Ishikawa (cell line): ENCODE data around the gene BLM.

Experiments
- CEBPB ChIP-seq: IDR thresholded peaks from 2 replicates; pipeline ENCODE4 v1.6.1; 2012
- CREB1 ChIP-seq: IDR thresholded peaks from 2 replicates; pipeline ENCODE4 v1.6.1; 2012; ENCODE audit warnings: low read depth
- EGR1 ChIP-seq: IDR thresholded peaks from 2 replicates; pipeline ENCODE4 v1.6.1; 2012
- EP300 ChIP-seq: IDR thresholded peaks from 2 replicates; pipeline ENCODE4 v1.6.1; 2012; ENCODE audit warnings: borderline replicate concordance
- FOXM1 ChIP-seq: IDR thresholded peaks from 2 replicates; pipeline ENCODE4 v1.6.1; 2012; ENCODE audit warnings: low read depth, borderline replicate concordance
- NFIC ChIP-seq: IDR thresholded peaks from 2 replicates; pipeline ENCODE4 v1.6.1; 2012
- RAD21 ChIP-seq: IDR thresholded peaks from 2 replicates; pipeline ENCODE4 v1.6.1; 2012; ENCODE audit warnings: low read depth
- TAF1 ChIP-seq: IDR thresholded peaks from 2 replicates; pipeline ENCODE4 v1.6.1; 2012; ENCODE audit warnings: low read depth, mild to moderate bottlenecking
- TCF12 ChIP-seq: IDR thresholded peaks from 2 replicates; pipeline ENCODE4 v1.6.1; 2012; ENCODE audit warnings: low read depth
- TEAD4 ChIP-seq: IDR thresholded peaks from 2 replicates; pipeline ENCODE4 v1.6.1; 2012
- YY1 ChIP-seq: IDR thresholded peaks from 2 replicates; pipeline ENCODE4 v1.6.1; 2012; ENCODE audit warnings: low read depth
- ZBTB7A ChIP-seq: IDR thresholded peaks from 2 replicates; pipeline ENCODE4 v1.6.1; 2012; ENCODE audit warnings: low read depth
- TF ChIP-seq, protein P1 (sequence below): IDR thresholded peaks from 2 replicates; pipeline ENCODE4 v1.6.1; 2012
- TF ChIP-seq, protein P2 (sequence below): IDR thresholded peaks from 2 replicates; pipeline ENCODE4 v1.6.1; 2012
- TF ChIP-seq, protein P3 (sequence below): IDR thresholded peaks from 2 replicates; pipeline ENCODE4 v1.6.1; 2012; ENCODE audit warnings: low read depth, mild to moderate bottlenecking

The BLM gene

DNA sequence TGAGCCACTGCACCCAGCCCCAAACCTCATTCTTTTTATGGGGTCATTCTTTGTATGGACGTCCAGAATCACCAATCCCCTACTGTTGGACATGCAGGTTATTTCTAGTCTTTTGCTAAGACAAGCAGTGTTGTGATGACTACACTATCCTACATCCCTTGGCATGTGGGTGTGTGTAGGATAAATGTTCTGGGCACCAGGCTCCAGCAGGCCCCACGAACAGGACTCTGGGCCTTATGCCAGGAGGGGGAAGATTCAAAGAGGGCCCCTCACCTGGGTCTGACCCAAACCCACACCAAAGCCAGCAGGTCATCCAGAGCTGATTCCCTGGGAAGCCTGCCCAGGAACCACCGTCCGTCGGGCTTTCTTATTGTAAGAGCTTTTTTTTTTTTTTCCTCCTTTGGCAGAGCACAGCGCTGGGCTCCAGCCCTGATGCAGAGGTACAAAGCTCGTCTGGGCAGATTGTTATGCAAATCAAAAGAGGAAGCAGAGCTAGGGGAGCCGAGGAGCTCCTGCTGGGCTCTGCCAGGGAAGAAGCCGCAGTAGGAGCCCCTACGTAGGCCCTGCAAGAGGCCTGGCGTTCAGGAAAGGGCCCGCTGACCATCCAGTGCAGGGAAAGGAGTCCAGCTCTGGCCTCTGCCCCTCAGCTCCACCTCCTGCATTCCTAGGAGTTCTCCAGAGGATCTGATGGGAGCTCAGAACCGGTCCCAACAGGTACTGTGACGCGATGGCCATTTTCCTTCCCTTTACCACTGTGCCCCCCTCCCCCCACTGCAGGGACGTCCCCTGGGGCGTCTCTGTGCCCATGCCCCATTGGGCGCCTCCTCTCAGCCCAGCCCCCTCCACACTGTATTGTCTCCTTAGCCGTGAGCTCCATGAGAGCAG is 122.3 kb downstream of the BLM start:
- 0 out of 2 replicates have a peak, but pooled peaks have one; percentile 15 for TF ChIP-seq NFIC
- no peak for TF ChIP-seq EP300

DNA sequence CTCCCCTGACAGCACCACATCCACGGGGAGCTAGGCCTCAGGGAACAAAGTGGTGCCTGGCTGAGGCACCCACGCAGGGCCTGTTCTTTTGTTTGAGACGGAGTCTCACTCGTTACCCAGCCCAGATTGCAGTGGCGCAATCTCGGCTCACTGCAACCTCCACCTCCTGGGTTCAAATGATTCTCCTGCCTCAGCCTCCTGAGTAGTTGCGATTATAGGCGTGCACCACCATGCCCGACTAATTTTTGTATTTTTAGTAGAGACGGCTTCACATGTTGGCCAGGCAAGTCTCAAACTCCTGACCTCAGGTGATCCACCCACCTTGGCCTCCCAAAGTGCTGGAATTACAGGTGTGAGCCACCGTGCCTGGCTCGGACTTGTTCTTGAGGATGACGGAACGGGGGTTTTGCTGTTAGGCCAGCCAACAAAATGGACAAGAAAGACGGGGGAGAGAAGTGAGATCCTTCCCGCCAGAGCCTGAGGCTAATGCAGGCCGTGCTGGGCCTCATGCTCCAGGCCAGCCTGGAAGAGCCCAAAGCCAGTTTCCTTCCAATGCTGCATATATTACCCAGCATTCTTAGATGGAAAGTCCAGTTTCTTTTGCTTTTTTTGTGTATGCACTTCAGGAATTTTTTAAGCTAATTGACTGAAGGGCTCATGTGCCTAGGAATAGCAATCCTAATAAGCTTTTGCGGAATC is 123.2 kb downstream of the BLM start:
- TF ChIP-seq EP300 = no peak
- TF ChIP-seq, protein P1, sequence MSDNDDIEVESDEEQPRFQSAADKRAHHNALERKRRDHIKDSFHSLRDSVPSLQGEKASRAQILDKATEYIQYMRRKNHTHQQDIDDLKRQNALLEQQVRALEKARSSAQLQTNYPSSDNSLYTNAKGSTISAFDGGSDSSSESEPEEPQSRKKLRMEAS = no peak
- TF ChIP-seq EGR1 = no peak
- TF ChIP-seq, protein P2, sequence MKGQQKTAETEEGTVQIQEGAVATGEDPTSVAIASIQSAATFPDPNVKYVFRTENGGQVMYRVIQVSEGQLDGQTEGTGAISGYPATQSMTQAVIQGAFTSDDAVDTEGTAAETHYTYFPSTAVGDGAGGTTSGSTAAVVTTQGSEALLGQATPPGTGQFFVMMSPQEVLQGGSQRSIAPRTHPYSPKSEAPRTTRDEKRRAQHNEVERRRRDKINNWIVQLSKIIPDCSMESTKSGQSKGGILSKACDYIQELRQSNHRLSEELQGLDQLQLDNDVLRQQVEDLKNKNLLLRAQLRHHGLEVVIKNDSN = no peak
- TF ChIP-seq TEAD4 = no peak
- no peak for TF ChIP-seq RAD21
- TF ChIP-seq YY1 = no peak
- no peak for TF ChIP-seq CEBPB
- TF ChIP-seq ZBTB7A = no peak
- TF ChIP-seq FOXM1 = no peak
- no peak for TF ChIP-seq NFIC

DNA sequence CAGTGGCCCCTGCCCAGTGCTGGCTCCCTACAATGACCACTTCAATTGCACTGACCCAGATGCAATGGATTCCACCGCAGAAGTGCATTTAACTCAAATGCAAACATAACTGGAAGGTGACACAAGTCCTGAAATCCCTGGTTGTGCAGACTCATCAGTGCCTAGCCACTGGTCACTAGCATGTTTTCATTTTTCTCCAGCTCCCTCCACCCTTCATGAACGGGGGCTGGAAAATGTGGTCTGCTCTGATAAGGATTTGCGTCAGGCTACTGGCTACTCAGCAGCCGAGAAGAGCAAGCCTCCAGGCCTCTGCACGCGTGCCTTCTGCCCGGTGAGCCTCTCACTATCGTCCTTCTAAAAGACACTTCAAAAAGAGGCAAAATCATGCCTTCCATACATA is 123.8 kb downstream of the BLM start:
- TF ChIP-seq CEBPB = no peak
- TF ChIP-seq, protein P1 = no peak
- no peak for TF ChIP-seq FOXM1
- no peak for TF ChIP-seq NFIC
- TF ChIP-seq RAD21 = no peak
- TF ChIP-seq EP300 = no peak
- TF ChIP-seq, protein P2 = no peak
- TF ChIP-seq EGR1 = no peak
- no peak for TF ChIP-seq TAF1
- TF ChIP-seq ZBTB7A = no peak
- no peak for TF ChIP-seq TCF12
- TF ChIP-seq CREB1 = no peak
- no peak for TF ChIP-seq YY1
- TF ChIP-seq, protein P3, sequence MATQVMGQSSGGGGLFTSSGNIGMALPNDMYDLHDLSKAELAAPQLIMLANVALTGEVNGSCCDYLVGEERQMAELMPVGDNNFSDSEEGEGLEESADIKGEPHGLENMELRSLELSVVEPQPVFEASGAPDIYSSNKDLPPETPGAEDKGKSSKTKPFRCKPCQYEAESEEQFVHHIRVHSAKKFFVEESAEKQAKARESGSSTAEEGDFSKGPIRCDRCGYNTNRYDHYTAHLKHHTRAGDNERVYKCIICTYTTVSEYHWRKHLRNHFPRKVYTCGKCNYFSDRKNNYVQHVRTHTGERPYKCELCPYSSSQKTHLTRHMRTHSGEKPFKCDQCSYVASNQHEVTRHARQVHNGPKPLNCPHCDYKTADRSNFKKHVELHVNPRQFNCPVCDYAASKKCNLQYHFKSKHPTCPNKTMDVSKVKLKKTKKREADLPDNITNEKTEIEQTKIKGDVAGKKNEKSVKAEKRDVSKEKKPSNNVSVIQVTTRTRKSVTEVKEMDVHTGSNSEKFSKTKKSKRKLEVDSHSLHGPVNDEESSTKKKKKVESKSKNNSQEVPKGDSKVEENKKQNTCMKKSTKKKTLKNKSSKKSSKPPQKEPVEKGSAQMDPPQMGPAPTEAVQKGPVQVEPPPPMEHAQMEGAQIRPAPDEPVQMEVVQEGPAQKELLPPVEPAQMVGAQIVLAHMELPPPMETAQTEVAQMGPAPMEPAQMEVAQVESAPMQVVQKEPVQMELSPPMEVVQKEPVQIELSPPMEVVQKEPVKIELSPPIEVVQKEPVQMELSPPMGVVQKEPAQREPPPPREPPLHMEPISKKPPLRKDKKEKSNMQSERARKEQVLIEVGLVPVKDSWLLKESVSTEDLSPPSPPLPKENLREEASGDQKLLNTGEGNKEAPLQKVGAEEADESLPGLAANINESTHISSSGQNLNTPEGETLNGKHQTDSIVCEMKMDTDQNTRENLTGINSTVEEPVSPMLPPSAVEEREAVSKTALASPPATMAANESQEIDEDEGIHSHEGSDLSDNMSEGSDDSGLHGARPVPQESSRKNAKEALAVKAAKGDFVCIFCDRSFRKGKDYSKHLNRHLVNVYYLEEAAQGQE = no peak
- TF ChIP-seq TEAD4 = no peak

DNA sequence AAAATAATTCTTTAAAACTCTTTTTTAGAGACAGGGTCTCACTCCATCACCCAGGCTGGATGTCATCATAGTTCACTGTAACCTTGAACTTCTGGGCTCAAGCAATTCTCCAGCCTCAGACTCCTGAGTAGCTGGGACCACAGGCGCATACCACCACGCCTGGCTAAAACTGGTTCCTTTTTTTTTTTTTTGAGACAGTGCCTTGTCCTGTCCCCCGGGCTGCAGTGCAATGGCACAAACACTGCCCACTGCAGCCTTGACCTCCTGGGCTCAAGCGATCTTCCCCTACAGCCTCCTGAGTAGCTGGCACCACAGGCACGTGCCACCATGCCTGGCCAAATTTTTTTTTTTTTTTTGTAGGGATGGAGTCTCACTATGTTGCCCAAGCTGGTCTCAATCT is 127.5 kb downstream of the BLM start:
- TF ChIP-seq NFIC (no peak), TCF12 (no peak), EP300 (no peak), TAF1 (no peak), YY1 (no peak), TEAD4 (no peak)
- TF ChIP-seq, protein P1 = no peak

DNA sequence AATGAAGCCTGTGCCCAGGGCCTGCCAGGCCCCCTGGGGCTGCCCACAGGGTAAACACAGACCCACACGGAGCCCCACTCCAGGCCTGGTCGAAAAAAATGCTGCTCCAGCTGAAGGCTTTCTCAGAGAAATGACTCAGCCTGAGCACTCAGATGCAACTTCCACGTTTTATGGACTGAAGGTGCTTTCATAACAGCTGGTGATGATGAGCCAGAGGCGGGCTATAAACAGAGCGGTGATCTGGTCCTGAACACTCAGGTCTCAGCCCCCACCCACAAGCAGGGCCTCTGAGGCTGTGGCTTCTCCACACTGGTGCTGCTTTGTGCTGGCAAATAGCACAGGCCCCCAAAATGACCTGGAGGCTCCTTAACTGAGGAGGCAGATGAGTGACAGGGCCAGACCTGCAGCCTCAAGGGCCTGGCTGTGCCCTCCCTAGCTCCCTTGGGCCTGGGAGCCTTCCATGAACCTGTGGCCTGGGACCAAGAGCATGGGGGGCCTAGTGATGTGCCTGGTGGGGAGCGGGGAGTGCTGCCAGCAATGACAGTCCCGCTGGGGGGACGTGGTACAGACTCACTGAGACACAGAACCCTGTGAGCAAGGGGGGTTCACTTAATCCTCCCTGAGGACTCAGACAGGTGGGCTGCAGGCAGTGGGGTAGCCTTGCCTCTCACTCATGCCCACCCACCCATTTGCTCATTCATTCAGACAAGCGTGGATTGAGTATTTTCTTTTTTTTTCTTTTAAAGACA is 128.2 kb downstream of the BLM start:
- no peak for TF ChIP-seq CREB1
- no peak for TF ChIP-seq EGR1
- TF ChIP-seq, protein P2 = no peak
- TF ChIP-seq CEBPB = no peak
- no peak for TF ChIP-seq ZBTB7A
- TF ChIP-seq FOXM1 = no peak
- no peak for TF ChIP-seq TCF12
- no peak for TF ChIP-seq EP300
- TF ChIP-seq, protein P1 = no peak
- no peak for TF ChIP-seq TEAD4
- TF ChIP-seq, protein P3 = no peak
- TF ChIP-seq TAF1 = no peak
- no peak for TF ChIP-seq RAD21
- no peak for TF ChIP-seq YY1
- no peak for TF ChIP-seq NFIC
